Measurements from ENCODE around the gene PLEK2.
"Not testable (repeated sequence)": the region's sequence is repeated elsewhere in the genome, so short reads cannot be mapped to it uniquely, and the experiment has no call there.

PLEK2 gene, protein sequence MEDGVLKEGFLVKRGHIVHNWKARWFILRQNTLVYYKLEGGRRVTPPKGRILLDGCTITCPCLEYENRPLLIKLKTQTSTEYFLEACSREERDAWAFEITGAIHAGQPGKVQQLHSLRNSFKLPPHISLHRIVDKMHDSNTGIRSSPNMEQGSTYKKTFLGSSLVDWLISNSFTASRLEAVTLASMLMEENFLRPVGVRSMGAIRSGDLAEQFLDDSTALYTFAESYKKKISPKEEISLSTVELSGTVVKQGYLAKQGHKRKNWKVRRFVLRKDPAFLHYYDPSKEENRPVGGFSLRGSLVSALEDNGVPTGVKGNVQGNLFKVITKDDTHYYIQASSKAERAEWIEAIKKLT

DNA sequence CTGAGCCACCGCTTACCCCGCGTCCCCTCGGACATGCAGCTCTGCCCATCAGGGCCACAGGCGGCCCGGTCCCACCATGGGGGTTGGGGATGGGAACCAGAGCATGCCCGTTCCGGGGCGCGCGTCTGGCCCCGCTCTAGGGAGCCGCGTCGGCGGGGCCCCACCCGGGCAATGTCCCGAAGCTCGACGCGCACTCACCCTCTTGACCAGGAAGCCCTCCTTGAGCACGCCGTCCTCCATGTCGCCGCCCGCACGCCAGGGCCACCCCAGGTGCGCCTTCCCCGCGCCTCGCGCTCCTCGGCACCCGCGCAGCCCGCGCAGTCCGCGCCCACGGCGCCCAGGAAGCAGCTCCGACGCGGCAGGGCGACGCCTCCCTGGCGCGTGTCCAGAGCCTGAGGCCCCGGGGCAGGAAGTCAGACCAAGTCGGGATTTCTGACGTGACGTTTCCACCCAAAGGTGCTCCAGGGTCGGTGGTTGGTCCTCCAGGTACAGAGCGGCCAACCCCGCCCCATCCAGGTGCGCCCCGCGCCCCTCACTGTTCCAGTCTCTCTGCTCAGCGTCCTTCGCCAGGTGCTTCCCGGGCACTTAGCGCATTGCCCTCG, at the start of gene PLEK2:
TSS of gene PLEK2 (minus strand) at position 346 of the 602 bp plus-strand sequence. CDS start at position 240, 106 bp downstream.
- peak in 2 of 3 experiments; percentile 19 to 54 for DNase-seq (ENCODE audit: low read depth in 3 of 3)

DNA sequence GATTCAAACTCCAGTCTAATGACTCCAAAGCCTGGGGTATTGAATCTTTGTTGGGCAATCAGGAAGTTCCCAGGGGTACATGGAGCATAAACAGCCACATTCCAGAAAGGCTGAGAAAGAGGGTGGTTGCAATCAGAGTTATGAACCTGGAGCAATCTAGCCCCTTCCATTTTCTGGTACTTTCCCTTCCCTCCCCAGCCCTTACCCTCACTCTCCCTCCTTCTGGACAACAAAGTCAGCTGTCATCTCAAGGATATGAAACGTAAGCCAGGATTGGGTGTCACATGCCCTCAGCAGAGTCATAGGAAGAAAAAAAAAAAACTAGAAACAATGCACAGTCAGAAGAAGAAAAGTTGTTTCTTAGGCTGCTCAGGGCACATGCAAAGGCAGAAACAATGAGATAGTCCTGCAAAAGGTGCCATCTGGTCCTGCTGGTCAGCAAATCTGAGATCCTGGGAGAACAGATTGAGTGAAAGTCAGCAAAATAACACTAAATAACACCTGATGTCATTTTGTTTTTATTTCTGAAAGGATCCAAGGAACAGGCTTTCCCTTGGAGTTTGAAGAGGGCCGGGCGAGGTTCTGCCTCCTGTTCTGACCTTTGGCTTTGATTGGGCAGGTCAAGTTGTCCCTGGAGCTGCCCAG, 49.5 kb upstream of the PLEK2 start:
- no peak for DNase-seq (ENCODE audit: low read depth in 3 of 3)

DNA sequence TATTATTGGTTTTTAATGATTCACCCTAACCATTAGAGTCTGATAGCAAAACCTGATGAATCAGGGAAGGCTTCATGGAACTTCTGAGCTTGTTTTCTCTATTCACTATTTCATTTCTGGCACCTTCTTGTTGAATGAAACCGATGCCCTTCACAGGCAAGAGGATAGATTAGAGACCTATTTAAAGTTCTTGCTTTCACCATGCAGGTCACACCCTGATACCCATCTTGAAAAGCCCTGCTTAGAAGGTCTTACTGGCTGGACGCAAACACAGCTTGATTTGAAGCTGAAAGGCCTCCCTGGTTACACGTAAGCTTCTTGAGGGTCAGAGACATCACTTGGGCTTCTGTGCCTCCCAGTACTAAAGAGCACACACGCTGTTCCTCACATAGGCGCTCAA, 47.4 kb upstream of the PLEK2 start:
- DNase-seq (ENCODE audit: low read depth in 3 of 3): no peak

- no peak for DNase-seq (ENCODE audit: low read depth in 3 of 3)
These were observed 45.8 kb upstream of the PLEK2 start for GRCh38 chr14:67457782-67458181.

DNA sequence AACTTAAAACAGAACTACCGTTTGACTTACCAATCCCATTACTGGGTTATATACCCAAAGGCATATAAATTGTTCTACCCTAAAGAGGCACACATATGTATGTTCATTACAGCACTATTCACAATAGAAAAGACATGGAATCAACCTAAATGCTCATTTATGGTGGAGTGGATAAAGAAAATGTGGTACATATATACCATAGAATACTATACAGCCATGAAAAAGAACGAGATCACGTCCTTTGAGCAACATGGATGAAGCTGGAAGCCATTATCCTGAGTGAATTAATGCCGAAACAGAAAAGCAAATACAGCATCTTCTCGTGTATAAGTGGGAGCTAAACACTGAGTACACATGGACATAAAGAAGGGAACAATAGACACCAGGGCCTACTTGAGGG, 44.8 kb upstream of the PLEK2 start:
- no peak for DNase-seq (ENCODE audit: low read depth in 3 of 3)

DNA sequence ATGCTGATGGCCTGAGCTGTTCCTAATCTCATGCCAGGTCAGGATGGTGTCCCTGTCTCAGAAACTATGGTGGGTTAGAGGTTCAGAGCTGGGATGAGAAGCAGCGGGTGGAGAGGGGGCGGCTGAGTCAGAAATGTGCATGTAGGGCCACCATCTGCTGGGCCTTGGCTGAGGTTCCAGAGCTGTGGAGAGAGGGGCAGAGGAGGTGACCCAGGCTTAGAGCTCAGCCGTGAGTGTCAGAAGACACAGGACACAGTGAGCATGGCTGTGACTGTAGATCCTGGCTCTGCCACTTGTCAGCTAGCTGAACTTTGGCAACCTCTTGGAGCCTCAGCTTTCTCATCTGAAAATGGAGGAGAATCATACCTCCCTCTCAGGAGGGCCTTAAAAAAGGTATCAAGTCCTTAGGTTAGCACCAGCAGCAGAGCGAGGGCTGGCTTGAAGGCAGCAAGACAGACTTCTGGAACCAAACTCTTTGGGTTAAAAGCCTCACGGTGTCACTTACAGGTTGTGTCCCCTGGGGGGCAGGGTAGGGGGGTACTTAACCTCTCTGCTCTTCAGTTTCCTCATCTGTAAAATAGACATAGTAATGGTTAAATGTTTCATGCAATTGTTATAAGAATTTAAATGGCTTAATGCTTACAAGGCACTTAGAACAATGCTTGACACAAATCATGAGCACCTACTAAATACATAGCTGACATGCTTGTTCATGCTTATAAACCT, 41.8 kb upstream of the PLEK2 start:
- no peak for DNase-seq (ENCODE audit: low read depth in 3 of 3)

GRCh38 chr14:67451667-67452066, 39.7 kb upstream of the PLEK2 start:
- DNase-seq (ENCODE audit: low read depth in 3 of 3): not testable (repeated sequence)

DNA sequence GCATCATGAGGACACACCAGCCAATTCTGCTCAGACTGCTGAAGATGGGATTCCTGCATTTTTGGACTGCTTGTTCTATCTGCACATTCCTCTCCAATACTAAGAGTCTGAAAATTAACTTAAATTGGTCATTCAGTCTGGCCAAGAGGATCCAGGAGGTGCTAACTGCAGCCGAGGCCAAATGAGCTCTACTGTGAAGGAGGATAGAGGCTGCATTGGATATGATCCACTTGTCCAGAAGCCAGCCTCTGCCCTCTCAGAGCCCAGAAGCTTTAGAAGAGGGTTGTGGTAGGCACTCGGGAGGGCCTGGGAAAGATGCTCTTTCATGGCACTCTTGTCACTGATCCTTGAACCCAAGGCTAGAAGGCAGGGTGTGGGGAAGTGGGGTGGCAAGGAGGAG, 37.1 kb upstream of the PLEK2 start:
- DNase-seq (ENCODE audit: low read depth in 3 of 3): no peak

- DNase-seq (ENCODE audit: low read depth in 3 of 3): no peak
These were observed 35.0 kb upstream of the PLEK2 start for GRCh38 chr14:67447033-67447381.

GRCh38 chr14:67446371-67447032, 34.5 kb upstream of the PLEK2 start:
- DNase-seq (ENCODE audit: low read depth in 3 of 3): no peak

DNA sequence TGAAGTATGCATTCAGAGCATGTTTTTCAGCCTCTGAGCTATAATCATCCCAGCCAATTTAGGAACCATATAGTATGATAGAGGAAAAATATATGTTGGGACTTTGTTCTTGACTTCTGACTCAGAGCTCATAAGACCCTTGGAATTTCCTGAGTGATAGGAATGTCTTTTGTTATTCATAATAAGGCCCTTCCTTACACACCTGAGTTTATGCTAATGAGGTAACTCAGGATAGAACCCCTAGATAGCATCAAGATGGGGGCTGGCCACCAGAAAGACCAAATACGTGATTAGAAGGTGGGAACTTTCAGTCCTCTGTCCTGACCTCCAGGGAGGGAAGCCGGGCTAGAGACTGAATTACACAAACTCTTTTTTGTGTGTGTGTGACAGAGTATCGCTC, 32.4 kb upstream of the PLEK2 start:
- no peak for DNase-seq (ENCODE audit: low read depth in 3 of 3)

DNA sequence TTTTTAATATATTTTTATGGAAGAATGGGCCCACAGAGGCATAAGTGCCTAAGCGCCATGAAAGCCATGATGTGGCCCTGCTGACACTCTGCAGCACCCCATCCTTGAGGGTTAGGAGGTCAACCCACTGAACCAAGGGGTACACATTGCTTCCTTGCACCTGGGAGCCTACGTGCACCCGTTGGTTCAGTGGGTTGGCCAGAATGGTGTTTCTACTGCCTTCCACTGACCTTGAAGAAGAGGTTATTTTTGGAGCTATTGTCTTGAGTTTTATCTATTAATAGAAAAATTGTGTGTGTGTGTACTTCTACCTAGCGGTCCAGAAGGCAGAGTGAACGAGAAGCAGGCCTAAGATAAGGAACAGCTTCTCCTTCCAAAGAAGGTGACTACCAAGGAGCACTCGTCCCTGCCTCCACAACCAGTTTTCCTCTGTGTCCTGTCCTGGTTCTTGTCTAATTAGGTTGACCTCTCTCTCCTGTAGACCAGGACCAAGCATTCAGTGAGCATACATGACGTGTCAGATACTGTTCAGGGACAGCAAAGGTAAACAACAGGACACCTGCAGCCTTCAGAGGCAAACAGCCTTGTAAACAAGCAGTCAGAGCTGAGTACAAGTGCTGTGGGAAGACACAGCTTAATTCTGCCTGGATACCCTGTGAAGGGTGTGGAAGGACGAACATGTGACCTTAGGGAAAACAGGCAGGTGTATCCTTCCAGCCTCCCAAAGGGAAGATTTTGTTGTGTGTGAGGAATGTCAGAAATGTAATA, 30.4 kb upstream of the PLEK2 start:
- DNase-seq (ENCODE audit: low read depth in 3 of 3): no peak

DNA sequence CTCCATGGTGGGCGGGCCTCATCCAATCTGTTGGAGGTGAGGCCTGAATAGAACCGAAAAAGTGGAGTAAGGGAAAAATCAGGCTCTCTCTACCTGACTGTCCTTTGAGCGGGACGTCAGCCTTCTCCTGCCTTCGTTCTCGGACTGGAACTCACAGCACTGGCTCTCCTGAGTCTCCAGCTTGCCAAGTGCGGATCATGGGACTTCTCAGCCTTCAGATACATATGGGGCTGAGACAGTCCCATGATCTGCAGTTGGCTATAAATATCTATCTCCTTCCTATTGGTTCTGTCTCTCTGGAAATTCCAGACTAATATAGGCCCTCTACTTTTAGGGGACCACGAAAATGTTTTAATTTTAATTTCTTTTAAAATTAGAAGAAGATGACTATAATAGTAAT, 29.7 kb upstream of the PLEK2 start:
- no peak for DNase-seq (ENCODE audit: low read depth in 3 of 3)

GRCh38 chr14:67441256-67441655, 29.3 kb upstream of the PLEK2 start:
- DNase-seq (ENCODE audit: low read depth in 3 of 3): no peak

DNA sequence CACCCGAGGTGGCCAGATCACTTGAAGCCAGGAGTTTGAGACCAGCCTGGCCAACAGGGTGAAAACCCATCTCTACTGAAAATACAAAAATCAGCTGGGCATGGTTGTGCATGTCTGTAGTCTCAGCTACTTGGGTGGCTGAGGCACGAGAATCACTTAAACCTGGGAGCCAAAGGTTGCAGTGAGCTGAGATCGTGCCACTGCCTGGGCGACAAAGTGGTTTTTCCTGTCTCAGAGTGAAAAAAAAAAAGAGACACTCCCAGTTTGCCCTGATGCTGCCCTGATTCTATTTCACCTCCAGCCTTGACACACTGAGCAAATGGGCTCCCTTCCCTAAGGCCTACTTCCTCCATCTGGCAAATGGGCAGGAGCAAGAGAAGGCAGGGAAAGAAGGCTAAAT, 28.5 kb upstream of the PLEK2 start:
- no peak for DNase-seq (ENCODE audit: low read depth in 3 of 3)

DNA sequence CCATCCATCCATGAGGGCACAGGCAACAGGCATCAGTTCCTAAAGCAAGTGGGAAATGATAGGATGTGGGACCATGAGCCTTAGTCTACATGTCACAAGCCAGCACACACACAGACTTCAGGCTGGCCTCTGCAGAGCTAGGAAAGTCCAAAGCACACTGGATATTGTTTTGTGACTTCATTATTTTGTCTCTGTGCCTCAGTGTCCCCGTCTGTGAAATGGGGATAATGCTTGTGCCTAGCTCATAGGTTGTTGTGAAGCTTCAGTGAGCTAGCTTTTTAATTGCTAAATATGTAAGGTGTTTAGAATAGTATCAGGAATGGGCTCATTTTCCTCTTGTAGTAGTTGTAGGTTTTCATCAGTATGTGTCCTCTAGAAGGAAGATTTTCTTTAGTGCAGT, 27.0 kb upstream of the PLEK2 start:
- no peak for DNase-seq (ENCODE audit: low read depth in 3 of 3)

- no peak for DNase-seq (ENCODE audit: low read depth in 3 of 3)
These were observed 24.3 kb upstream of the PLEK2 start for GRCh38 chr14:67436006-67436866.

- no peak for DNase-seq (ENCODE audit: low read depth in 3 of 3)
These were observed 23.6 kb upstream of the PLEK2 start for GRCh38 chr14:67435603-67436002.

DNA sequence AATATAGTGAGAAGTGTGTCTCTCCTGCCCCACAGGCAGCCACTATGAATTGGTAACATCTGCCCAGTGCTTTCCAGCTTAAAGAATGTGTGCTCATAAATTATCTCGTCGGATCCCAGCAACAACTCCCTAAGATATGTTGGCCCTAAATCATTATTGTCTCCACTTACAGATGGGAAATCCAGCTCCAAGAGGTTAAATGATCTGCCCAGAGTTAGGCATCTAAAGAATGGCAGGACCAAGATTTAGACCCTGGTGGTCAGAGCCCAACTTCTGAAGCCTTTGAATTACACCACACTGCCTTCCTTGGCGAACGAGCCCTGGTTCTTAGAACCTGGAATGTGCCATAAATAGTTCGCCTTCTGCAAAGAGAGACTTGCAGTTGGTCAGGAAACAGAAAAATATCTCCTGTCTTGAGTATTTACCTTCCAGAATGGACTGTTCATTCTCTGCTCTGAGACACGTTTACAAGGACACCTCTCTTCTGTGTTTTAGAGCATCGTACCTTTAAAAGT, 20.1 kb upstream of the PLEK2 start:
- DNase-seq (ENCODE audit: low read depth in 3 of 3): no peak
